Neuron (in vitro differentiated cells): Measurements from ENCODE around the gene ST7.

Experiments used
- H2AFZ ChIP-seq: one replicate; pipeline ENCODE4 v1.6.1; 2013; ENCODE audit warnings: low read depth, mild to moderate bottlenecking, inconsistent platforms, low read length, moderate library complexity
- H3K27me3 ChIP-seq: one replicate; pipeline ENCODE4 v1.6.1; 2013; ENCODE audit warnings: low read length; ENCODE audit not compliant: insufficient read depth
- H3K36me3 ChIP-seq: one replicate; pipeline ENCODE4 v1.6.1; 2013; ENCODE audit warnings: low read length; ENCODE audit not compliant: insufficient read depth
- H3K4me1 ChIP-seq: one replicate; pipeline ENCODE4 v1.6.1; 2013; ENCODE audit warnings: low read length; ENCODE audit not compliant: insufficient read depth
- H3K4me3 ChIP-seq: 2 replicates; pipeline ENCODE4 v1.5.1; 2013; ENCODE audit warnings: mild to moderate bottlenecking, low read length, moderate library complexity
- H3K9me3 ChIP-seq: one replicate; pipeline ENCODE4 v1.6.1; 2013; ENCODE audit warnings: low read length

The ST7 gene

DNA sequence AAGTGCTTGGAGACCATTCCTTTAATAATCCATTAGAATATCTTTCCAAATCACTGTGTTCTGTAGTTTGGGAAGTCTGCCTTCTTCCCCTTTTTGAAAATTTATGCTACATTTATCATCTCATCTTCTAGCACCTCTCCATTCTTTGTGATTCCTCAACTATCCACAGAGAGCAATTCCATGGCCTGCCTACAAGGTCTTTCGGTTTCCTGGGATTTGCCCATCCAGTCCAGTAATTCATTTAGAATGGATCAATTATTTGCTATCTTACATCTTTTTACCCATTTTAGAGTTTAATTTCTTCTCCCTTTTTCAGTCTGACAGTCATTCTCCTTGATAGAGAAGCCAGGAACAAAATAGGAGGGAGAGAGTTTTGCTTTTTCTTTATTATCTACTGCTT, 179.8 kb downstream of the ST7 start:
- peaks cover 47% of the 10 kb centered on the region for H3K36me3 ChIP-seq
- H3K27me3 ChIP-seq, result no peaks in the 10 kb centered on the region

DNA sequence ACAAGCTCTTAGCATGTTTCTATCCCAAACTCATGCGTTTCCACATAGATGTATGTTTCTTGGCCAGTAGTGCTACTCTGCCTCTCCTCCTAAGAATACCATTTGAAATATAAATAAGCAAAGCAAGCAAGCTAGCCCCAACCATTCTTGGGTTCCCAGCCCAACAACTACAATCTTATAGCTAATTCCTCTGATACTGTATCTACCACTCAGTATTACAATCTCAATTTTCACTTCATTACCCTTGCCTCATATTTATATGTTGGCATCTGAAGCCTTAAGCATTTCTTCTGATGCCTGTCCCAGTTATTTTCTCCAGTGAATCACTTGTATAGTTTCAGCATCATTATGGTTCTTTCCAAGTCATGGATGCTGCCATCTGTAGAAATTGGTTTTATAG, 181.1 kb downstream of the ST7 start:
- H3K9me3 ChIP-seq, result no peaks in the 10 kb centered on the region
- H3K27me3 ChIP-seq, result no peaks in the 10 kb centered on the region
- no peak overlapping the region for H3K4me3 ChIP-seq
- H2AFZ ChIP-seq, result no peak overlapping the region
- H3K4me1 ChIP-seq, result peaks cover 3% of the 10 kb centered on the region
- peaks cover 54% of the 10 kb centered on the region for H3K36me3 ChIP-seq

More for the DNA sequence above, 179.8 kb downstream of the ST7 start:
- H2AFZ ChIP-seq, result no peak overlapping the region
- H3K4me3 ChIP-seq, result no peak overlapping the region
- H3K9me3 ChIP-seq, result no peaks in the 10 kb centered on the region
- H3K4me1 ChIP-seq, result peaks cover 4% of the 10 kb centered on the region

DNA sequence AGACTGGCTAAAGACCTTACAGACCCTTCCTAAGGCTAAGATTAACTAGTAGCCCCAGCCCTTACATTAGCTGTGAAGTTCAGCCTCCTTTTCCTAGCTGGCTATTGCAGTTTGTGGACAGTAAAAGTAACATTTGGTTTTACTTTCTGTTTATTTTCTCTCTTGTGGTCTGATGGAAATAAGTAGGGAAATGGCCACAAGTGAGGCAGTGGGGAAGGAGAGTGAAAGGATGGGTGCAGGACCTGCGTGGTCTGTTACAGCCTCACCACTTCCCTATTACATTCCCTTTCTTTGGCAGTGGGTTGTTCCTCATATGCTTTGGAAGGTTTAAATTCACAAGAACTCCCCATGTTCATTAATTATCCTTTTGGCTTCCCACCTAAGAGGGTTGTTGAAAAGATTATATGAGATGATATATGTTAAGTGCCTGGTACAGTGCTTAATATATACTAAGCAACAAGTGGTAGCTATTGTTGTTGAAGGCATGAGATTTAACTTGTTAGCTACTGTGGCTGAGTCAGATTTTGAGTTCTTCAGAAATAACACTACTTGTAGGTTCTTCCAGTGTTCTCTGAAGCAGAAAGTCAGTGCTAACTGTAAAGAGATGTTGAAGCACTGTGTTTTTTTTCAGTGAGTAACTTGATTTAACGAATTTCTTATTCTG, 181.7 kb downstream of the ST7 start:
- Histone ChIP-seq H3K36me3 (peaks cover 54% of the 10 kb centered on the region), H3K27me3 (no peaks in the 10 kb centered on the region), H2AFZ (no peak overlapping the region), H3K4me1 (no peaks in the 10 kb centered on the region), H3K9me3 (no peaks in the 10 kb centered on the region), H3K4me3 (no peak overlapping the region)

DNA sequence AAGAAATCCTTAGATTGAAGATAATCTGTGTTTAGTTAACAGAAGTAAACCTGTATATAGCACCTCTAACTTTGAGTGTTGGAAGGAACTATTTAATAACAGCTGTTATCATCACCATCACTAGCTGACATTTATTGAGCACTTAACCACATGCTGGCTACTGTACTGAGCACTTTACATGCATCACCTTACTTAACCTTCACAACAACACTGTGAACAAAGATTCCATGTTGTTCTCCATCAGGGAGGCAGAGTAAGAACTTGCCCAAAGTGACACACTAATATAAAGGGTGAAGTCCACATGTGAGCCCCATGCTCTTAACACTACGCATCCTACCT, 182.2 kb downstream of the ST7 start:
- Histone ChIP-seq H3K4me1 (no peaks in the 10 kb centered on the region), H3K4me3 (no peak overlapping the region), H3K36me3 (peaks cover 54% of the 10 kb centered on the region), H3K9me3 (no peaks in the 10 kb centered on the region), H2AFZ (no peak overlapping the region), H3K27me3 (no peaks in the 10 kb centered on the region)

DNA sequence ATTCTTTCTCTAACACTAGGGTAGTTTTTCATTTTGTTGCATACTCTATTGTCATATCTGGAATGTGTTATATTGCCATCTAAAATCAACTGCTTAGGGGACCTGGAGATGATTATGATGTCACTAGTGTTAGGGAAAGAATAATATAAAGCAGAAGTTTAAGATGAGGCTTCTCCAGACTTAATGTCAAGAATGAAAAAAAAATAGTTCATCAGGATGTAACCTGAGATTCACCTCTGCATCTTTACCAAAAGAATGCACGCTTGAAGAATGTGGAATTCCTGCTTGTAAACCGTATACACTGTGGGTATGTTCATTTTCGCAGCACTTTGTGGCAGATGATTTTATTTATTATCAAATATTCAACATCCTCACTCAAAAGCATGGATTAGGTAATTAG, 184.6 kb downstream of the ST7 start:
- no peak overlapping the region for H2AFZ ChIP-seq
- H3K4me1 ChIP-seq, result no peaks in the 10 kb centered on the region
- H3K27me3 ChIP-seq, result no peaks in the 10 kb centered on the region
- peaks cover 53% of the 10 kb centered on the region for H3K36me3 ChIP-seq
- no peaks in the 10 kb centered on the region for H3K9me3 ChIP-seq
- H3K4me3 ChIP-seq, result no peak overlapping the region

DNA sequence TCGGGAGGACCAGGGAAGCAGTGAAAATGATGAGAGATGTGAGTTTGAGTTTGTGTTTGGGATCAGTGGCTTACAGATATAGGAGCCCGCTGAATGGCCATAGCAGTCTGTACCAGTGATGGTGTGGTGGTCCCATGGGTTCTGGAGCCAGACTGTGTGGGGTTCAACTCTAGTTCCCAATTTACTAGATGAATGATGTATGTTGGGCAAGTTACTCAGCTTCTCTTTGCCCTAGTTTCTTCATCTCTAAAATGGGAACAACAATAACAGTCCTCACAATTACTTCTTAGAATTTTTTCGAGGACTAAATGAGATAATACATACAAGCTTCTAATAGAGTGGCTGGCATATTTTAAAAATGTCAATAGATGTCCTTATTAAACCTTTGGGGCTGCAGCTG, 185.2 kb downstream of the ST7 start:
- H3K9me3 ChIP-seq, result no peaks in the 10 kb centered on the region
- H2AFZ ChIP-seq, result no peak overlapping the region
- H3K36me3 ChIP-seq, result peaks cover 51% of the 10 kb centered on the region
- H3K4me1 ChIP-seq, result no peaks in the 10 kb centered on the region
- no peak overlapping the region for H3K4me3 ChIP-seq
- H3K27me3 ChIP-seq, result no peaks in the 10 kb centered on the region

DNA sequence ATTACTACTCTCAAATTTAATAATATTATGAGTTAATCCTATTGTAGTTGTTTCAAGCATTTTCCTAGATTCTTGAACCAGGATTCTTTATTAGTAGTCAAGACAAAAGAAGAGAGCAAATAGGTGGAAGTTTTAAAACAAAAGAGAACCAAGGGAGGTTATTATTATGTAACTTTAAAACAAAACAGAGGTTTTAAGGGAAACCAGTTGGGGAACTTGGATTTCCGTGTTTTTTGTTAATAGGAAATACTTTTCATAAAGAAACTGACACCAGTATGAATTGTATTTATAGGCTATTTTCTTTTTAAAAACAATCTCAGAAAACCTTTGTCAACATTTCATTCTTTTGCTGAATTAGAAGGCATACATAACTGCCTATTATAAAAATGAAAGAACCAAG, 185.7 kb downstream of the ST7 start:
- no peak overlapping the region for H3K4me3 ChIP-seq
- no peaks in the 10 kb centered on the region for H3K4me1 ChIP-seq
- H2AFZ ChIP-seq, result no peak overlapping the region
- H3K9me3 ChIP-seq, result no peaks in the 10 kb centered on the region
- H3K27me3 ChIP-seq, result no peaks in the 10 kb centered on the region
- peaks cover 48% of the 10 kb centered on the region for H3K36me3 ChIP-seq

DNA sequence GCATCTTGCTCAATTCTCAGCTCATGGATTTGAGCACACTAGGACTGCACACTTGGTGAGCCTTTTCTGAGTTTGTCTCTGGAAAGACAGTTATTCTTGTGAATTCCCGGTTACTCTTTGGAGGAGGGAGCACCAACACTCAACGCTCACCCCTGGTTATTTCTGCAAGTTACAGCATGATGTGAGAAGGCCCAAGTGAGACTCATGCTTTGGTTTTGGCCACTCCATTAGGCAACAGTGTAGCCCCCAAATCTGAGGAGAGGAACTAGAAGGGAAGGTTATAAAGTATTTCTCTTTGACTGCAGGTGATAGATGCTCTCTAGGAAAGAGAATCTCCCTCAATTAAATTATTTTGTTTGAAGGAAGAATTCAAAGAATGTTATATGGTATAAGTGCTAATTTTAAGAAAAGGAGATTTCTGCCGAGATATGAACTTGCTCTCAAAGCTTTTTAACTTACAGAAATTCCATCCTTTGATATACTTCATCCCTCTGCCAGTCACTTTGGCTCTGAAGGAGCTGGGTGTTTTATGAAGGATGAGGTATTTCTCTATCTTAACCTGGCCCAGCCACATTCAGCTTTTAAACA, 186.2 kb downstream of the ST7 start:
- no peaks in the 10 kb centered on the region for H3K9me3 ChIP-seq
- no peak overlapping the region for H2AFZ ChIP-seq
- H3K4me3 ChIP-seq, result no peak overlapping the region
- H3K36me3 ChIP-seq, result peaks cover 46% of the 10 kb centered on the region
- no peaks in the 10 kb centered on the region for H3K27me3 ChIP-seq
- H3K4me1 ChIP-seq, result no peaks in the 10 kb centered on the region

DNA sequence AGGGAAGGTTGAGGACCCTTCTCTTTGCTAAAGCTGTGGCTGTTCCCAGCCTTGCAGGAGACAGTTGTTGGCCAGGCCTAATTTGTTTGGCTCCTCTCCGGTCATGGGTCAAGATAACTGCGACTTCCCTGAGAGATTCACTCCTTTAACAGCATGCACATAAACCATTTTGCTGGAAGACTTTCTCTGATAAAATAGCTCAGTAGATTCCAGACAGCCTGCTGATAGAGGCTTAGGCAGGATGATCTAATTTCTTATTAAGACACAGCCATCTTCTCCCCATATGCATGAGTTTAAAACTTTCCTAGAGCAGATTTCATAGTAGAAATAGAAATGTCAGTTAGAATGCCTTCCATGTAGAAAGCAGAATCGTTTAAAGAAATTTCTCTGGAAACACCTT, 187.6 kb downstream of the ST7 start:
- Histone ChIP-seq H3K4me1 (no peaks in the 10 kb centered on the region), H3K9me3 (no peaks in the 10 kb centered on the region), H3K4me3 (no peak overlapping the region), H2AFZ (no peak overlapping the region), H3K36me3 (peaks cover 41% of the 10 kb centered on the region), H3K27me3 (no peaks in the 10 kb centered on the region)

DNA sequence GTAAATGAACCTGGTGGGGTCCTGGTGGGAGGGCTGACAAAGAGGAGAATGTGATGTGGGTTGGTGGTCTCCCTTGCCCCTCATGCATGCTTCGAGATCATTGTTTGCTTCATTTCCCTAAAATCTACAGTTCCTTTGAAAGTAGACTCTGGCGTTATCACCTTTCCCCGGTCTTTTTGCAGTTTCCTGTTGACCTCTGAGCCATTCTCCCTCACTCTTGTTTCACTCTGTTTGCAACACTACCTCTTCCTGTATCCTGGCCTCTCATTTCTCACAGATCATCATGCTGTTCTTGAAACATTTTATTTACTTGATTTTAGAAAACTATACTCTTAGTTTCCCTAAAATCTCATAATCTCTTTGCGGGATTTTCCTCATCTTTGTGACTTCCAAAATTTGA, 189.8 kb downstream of the ST7 start:
- Histone ChIP-seq H3K27me3 (no peaks in the 10 kb centered on the region), H3K36me3 (peaks cover 38% of the 10 kb centered on the region), H3K4me1 (no peaks in the 10 kb centered on the region), H3K4me3 (no peak overlapping the region), H3K9me3 (no peaks in the 10 kb centered on the region), H2AFZ (no peak overlapping the region)

DNA sequence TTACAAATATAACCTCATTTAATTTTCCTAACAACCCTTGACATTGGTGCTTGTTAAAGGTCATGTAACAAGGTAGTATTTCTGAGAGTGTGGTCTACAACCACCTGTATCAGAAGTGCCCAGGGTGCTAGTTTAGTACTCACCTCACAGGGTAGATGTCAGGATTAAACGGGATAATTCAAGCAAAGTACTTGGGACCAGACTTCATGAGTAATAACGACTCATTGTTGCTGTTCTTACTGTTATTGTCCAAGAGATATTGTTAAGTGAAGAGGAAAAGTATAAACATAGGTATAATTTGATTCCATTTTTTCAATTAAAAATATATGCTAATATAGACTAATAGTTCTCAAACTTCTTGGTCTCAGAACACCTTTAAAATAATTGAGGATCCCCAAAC, 190.3 kb downstream of the ST7 start:
- no peaks in the 10 kb centered on the region for H3K9me3 ChIP-seq
- no peak overlapping the region for H2AFZ ChIP-seq
- H3K4me1 ChIP-seq, result no peaks in the 10 kb centered on the region
- no peak overlapping the region for H3K4me3 ChIP-seq
- peaks cover 33% of the 10 kb centered on the region for H3K36me3 ChIP-seq
- no peaks in the 10 kb centered on the region for H3K27me3 ChIP-seq

DNA sequence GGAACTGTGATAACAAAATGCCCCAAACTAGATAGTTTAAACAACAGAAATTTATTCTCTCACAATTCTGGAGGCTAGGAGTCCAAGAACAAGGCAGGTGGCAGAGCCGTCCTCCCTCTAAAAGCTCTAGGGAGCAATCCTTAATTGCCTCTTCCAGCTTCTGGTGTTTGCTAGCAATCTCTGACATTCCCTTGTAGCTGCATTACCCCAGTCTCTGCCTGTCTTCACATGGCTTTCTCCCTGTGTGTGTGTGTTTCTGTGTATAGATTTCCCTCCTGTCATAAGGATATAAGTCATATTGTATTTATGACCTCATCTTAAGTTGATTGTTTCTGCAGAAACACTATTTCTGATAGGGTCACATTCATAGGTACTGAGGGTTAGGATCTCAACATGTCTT, 192.0 kb downstream of the ST7 start:
- Histone ChIP-seq H2AFZ (no peak overlapping the region), H3K36me3 (peaks cover 30% of the 10 kb centered on the region), H3K4me1 (no peaks in the 10 kb centered on the region), H3K4me3 (no peak overlapping the region), H3K27me3 (no peaks in the 10 kb centered on the region), H3K9me3 (no peaks in the 10 kb centered on the region)

DNA sequence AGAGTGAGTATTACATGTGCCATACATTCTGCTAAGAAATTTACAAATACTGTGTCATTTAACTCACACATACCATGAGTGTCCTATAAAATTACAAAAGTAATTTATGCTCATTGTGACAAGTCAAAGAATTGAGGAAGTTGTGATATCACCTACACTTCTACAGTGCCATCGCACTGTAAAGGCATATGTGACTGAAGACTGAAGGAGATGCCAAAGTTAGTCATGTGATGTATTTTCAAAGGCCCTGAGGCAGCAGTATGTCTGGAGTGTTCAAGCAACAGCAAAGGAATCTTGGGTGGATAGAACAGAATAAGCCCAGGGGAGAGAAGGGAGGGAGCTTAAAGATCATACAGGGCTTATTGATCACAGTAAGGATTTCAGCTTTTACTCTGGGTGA, 192.8 kb downstream of the ST7 start:
- Histone ChIP-seq H3K9me3 (no peaks in the 10 kb centered on the region), H2AFZ (no peak overlapping the region), H3K4me1 (no peaks in the 10 kb centered on the region), H3K4me3 (no peak overlapping the region), H3K27me3 (no peaks in the 10 kb centered on the region), H3K36me3 (peaks cover 25% of the 10 kb centered on the region)

DNA sequence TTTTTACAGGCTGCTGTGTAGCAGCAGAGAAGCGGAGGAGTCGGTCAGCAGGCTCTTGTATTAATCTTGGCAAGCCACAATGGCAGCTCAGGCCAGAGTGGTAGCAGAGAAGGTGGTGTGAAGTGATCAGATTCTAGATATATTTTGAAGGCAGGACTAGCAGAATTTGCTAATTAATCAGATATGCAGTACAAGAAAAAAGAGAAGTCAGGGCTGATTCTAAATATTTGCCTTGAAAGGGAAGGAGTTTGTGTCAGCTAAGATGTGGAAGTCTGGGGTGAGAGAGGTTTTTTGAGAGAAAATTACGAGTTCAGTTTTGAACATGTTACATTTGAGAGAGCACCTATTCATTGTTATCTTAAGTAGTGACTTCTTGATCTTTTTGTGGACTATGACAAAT, 193.2 kb downstream of the ST7 start:
- Histone ChIP-seq H3K27me3 (no peaks in the 10 kb centered on the region), H3K4me1 (no peaks in the 10 kb centered on the region), H3K36me3 (peaks cover 22% of the 10 kb centered on the region), H3K4me3 (no peak overlapping the region), H3K9me3 (no peaks in the 10 kb centered on the region), H2AFZ (no peak overlapping the region)
